HT1080 (cell line): Measurements from ENCODE around the gene SPOCD1. TPM values are rescaled to one million over a fixed set of nuclear protein-coding genes. Genes with fewer than 3 reads are reported as not detected.
A peak's percentile ranks its signal among the peaks of the same experiment; 100 is the strongest.

Experiments
- DNase-seq: peaks from one replicate; pipeline ENCODE4 v3.0.0-alpha.2; 2015; ENCODE audit warnings: low read depth
- total RNA-seq: library from RNA; depleted of rRNA; stranded (reverse); fragments of >200 nt; shearing (Covaris generic); gene quantifications from 2 replicates; pipeline ENCODE4 v1.2.3, GENCODE V29; 2014

Gene SPOCD1
- total RNA-seq, 1 experiment from 2014 or later: 25.2 TPM

DNA sequence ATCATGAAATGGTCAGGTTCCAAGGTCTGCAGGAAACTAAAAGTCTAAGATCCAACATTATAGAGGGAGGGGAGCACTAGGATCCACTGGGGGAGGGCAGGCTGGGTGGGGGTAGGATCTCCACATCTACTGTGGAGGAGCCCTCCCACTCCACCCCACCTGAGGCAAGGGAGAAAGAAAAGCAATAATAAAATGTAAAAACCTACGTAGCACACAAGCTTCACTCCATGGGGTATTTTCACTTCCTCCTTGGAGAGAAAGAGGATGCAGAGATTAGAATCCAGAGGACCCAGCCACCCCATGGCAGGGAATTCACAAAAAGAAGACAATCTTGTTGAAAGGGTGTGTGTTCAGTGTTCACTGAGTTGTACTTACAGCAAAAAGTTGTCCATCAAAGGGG, 14.4 kb downstream of the SPOCD1 start:
- DNase-seq: no peak

DNA sequence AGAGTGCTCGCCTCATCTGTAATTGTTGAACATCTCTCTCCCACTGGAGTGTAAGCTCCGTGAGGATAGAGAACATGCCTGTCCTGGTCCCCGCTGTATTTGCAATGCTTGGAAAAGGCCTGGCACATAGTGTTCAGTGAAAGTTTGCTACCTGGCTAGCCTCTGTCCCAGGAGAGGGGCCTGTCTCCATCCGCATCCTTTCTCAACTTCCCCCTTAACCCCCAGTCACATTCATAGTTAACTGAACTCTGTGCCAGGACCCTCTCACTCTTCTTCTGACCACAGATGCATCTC, 15.2 kb downstream of the SPOCD1 start:
- DNase-seq: no peak

GRCh38 chr1:31799895-31800673, 15.7 kb downstream of the SPOCD1 start:
- no peak for DNase-seq

DNA sequence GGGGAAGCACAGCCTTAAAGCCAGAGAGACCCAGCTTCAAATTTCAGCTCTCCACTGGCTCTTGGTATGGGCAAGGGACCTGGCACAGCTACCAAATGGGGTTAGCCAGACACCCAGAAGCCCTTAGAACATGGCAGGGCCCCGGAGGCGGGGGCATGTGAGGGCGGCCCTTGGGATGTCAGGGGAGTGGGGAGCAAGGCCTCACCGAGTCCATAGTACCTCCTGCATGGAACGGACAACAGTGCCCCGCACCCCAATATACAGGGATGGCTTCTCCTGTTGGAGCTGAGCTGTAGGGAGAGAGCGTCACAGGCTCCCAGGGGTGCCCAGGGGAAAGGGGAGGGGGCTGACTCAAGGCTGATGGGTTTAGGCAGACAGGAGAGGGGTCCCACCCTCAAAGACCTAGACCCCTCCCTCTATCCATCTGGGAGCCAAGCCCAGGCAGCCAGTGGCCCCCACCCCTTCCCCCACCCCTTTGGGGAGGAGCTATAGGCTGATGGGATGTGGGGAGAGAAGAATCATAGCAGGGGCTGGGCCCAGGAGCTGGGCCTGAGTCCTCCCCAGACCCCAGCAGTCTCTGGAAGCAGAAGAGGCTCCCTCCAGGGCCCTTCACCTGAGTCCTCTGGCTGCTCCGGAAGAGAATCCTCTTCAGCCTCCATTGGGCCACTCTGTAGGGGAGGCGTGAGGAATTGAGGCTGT, 16.5 kb downstream of the SPOCD1 start:
- no peak for DNase-seq

DNA sequence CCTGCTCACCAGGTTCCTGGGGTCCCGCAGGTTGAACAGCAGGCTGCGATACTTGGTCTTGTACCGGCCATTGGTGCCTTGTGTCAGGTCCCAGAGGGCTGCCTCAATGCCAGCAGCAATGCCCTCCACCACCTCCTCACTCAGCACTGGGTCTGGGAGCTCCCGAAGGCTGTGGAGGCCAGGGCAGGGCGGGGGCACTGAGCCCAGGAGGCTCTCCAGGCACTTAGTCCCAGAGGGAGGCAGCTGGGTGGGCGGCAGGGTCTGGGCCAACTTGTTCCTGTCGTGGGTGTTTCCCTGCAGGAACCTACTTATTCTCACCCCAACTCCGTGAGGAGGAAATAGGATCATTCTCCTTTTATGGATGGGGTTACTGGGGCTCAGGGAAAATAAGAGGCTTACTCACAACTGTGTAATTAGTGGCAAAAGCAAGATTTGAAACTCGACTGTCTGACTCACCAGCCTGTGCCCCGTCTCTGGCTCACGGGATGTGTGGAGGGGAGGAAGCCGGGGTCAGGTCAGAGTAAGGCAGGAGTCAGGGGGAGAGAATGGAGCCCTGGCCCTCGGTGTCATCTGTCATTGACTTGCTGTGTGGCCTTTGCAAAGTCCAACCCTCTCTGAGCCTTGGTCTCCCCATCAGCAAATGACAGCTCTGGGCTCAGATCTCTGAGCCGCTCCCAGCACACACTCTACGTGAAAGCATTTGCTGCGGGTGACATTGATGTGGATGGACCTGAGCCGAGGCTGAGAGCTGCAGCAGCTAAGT, 17.2 kb downstream of the SPOCD1 start:
- DNase-seq: peak; percentile 96

DNA sequence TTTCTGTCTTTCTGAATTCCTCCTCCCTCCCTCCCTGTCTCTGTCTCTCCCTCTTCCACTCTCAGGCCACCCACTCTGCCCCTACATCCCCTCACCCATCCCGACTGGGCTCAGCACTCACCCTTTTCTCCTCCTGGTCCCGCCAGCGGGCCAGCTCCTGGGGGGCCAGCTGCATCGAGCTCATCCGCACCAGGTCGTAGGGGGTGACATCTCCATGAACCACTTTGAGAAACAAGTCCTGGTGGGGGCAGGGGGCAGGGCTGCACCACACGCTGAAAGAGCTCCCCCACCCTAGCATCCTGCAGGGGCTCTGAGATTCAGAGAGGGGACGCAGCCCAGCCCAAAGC, 17.8 kb downstream of the SPOCD1 start:
- no peak for DNase-seq

DNA sequence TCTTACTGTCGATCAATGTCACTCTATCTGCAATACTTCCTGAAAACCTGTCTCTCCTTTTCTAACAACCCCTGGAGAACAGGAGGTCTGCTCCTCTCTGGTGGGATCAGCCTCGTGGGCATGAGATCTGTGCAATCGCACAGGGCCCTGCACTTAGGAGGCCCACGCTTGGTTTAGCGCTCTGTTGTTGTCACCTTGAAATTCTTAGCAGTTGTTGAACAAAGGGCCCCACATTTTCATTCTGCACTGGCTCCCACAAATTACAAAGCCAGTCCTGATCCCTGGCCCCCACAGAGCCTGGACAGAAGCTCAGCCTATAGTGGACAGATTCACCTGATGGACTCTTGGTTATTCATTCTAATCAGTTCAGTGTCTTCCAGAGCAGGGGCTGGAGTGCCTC, 18.6 kb downstream of the SPOCD1 start:
- no peak for DNase-seq

- DNase-seq: peak; percentile 47
Observed at GRCh38 chr1:31796707-31797106, 19.1 kb downstream of the SPOCD1 start.

- peak; percentile 59 for DNase-seq
Observed at GRCh38 chr1:31795801-31796621, 19.8 kb downstream of the SPOCD1 start.

DNA sequence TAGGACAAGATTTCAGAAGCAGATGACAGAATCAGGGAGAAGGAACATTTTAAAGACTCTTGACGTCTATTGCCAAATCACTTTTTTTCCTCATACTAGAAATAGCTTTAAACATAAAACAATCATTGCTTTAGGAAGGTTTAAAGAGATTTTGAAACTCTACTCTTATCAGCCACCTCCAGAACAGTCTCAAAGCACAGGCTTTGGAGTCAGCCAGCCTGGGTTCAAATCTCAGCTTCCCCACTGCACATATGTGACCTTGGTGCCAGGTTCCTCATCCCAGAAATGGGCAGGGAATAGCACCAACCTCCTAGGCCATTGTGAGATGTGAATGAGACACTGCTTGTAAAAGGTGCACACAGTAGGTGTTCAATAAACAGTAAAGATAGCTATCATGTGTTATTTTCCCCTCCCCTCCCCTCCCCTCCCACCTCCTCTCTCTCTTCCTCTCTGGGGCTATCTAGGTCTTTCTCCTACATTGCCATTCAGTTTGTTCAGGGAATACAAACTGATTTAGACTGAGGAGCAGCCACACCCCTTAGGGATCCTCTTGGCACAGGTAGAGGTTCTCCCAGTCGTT, 20.6 kb downstream of the SPOCD1 start:
- no peak for DNase-seq

DNA sequence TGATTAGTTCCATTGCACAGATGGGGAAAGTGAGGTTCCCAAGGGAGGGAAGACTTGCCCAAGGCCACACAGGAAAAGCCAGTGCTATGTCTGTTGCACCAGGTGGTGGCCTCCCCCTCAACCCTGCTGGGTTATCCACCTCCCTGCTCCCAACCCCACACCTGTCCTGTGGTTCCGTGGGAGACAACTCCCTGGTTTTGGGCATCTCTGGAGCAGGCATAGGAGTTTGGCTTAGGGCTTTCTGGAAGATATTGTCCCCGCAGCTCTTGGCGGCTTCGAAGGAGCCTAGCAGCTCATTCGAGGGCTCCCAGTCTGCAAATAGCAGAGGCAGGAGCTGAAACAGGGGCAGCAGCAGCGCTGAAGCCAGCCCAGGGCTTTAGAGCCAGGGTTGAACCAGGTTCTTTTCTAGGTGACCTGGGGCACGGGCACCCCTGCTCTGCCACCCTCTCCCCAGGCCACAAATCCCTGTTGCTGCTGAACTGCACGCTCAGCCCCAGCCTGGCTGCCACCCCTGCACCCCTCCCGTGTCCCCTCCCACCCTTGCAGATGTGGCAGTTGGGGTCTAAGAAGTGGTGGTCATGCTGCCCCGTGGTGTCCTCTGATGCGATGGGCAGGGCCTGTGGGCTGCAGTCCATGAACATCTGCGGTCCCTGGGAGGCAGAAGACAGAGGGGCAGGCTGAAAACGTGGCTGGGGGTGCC, 22.1 kb downstream of the SPOCD1 start:
- DNase-seq: no peak

DNA sequence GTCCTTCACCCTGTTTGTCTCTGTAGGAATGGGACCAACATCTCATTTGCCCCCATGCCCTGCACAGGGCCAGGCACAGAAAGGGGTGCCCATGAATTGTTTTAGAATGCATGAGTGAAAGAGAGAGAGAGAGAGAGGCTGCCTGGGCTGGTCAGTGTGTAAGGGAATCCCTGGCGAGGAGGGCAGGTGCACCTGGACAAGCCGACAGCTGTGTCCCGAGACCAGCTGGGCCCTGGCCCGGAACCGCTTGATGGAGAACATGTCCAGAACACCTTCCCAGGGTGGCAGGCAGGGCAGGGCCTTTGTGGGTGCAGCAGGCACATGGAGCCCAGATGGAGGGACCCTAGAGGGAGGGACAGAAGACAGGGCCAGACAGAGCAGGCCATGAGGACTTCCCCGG, 22.7 kb downstream of the SPOCD1 start:
- DNase-seq: no peak

GRCh38 chr1:31792541-31792940, 23.3 kb downstream of the SPOCD1 start:
- no peak for DNase-seq

GRCh38 chr1:31792116-31792515, 23.7 kb downstream of the SPOCD1 start:
- DNase-seq: no peak

DNA sequence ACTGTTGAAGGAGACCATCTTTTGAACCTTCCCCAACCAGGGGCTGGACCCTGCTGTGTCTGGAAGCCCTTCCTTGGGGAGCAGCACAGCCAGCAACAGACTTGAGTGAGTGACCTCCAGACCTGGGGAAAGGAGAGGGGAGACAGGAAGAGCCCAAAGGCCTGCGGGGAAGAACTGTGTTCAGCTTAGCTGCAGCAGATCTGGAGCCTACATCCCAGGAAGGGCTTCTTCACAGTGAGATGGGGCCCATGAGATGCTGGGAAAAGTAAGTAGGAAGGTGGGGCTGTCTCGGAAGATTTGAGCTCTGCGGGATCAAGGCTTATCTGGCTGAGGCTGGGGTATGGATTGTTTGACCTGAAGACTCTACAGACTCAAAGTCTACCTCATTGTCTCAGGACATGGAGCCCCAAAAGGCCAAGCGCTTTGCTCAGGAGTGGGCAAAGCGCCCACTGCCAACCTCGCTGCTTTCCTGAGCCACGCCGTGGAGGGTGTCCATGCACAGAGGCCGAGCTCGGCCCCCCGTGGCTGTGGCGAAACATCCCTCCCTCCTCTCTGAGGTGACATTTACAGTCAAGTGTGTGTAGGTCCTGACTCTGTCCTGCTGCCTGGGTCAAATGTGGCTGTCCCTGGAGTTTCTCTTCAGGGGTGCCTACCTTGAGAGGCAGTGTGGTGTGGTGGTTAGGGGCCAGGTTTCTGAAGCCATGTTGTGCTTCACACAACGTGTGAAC, 24.5 kb downstream of the SPOCD1 start:
- no peak for DNase-seq

DNA sequence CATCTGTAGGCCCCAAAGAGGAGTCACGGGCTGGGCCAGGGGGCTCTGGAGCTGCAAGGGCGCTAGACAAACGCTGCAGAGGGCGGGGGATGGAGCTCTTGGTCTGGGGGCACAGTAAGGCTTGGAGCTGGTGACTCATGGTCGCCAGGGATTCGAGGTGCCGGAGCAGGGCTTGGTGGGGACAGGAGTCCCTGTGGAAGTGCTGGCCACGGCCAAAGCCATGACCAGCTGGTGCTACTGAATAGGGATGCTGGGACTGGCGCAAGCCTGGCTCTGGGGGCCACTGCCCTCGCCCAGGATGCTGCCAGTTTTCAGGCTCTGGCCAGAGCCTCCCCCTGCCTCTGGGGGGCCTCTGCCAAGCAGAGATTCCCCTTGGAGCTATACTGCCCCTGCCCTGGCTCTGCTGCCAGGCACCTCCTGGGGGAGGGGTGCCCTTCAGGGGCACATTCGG, 25.2 kb downstream of the SPOCD1 start:
- DNase-seq: no peak

GRCh38 chr1:31790140-31790539, 25.7 kb downstream of the SPOCD1 start:
- no peak for DNase-seq

- DNase-seq: peak; percentile 85
Observed at GRCh38 chr1:31789259-31790065, 26.4 kb downstream of the SPOCD1 start.

- peak; percentile 53 for DNase-seq
Observed at GRCh38 chr1:31788825-31789256, 27.0 kb downstream of the SPOCD1 start.
